Cerebellar nuclear complex (tissue), 1 donor: ENCODE results near the gene FOXO1.
"Not testable (repeated sequence)": the region's sequence is repeated elsewhere in the genome, so short reads cannot be mapped to it uniquely, and the experiment has no call there.

Experiments
- DNase-seq, 2 experiments: peaks; one replicate each; lab custom pipeline; 2025; lab: John Stamatoyannopoulos, UW

Gene FOXO1

GRCh38 chr13:40666045-40666932, at the start of gene FOXO1:
Gene FOXO1, minus strand, starts transcription at chr13:40666641. Its CDS starts 429 bp downstream, at chr13:40666212.
- peak in 1 of 2 experiments; percentile 24 for DNase-seq

GRCh38 chr13:40714433-40714832, 48.0 kb upstream of the FOXO1 start:
- not testable (repeated sequence) for DNase-seq

- no peak for DNase-seq
Measured at GRCh38 chr13:40706439-40706838, 40.0 kb upstream of the FOXO1 start.

- DNase-seq = no peak
Measured at GRCh38 chr13:40697711-40698110, 31.3 kb upstream of the FOXO1 start.

GRCh38 chr13:40694426-40694825, 28.0 kb upstream of the FOXO1 start:
- DNase-seq = no peak

GRCh38 chr13:40692946-40693345, 26.5 kb upstream of the FOXO1 start:
- DNase-seq = no peak

- no peak for DNase-seq
Measured at GRCh38 chr13:40688781-40689180, 22.3 kb upstream of the FOXO1 start.

GRCh38 chr13:40682449-40683240, 16.2 kb upstream of the FOXO1 start:
- no peak for DNase-seq

GRCh38 chr13:40681341-40682146, 15.1 kb upstream of the FOXO1 start:
- DNase-seq = no peak

GRCh38 chr13:40680659-40681323, 14.3 kb upstream of the FOXO1 start:
- DNase-seq = no peak

GRCh38 chr13:40679480-40679985, 13.1 kb upstream of the FOXO1 start:
- no peak for DNase-seq

- DNase-seq = no peak
Measured at GRCh38 chr13:40677064-40677463, 10.6 kb upstream of the FOXO1 start.

GRCh38 chr13:40676007-40676406, 9.6 kb upstream of the FOXO1 start:
- no peak for DNase-seq

GRCh38 chr13:40673414-40673813, 7.0 kb upstream of the FOXO1 start:
- no peak for DNase-seq

GRCh38 chr13:40672765-40673397, 6.4 kb upstream of the FOXO1 start:
- DNase-seq = no peak

GRCh38 chr13:40671956-40672764, 5.7 kb upstream of the FOXO1 start:
- no peak for DNase-seq

GRCh38 chr13:40670307-40670706, 3.9 kb upstream of the FOXO1 start:
- DNase-seq = no peak

GRCh38 chr13:40668335-40668734, 1.9 kb upstream of the FOXO1 start:
- DNase-seq = no peak

GRCh38 chr13:40667622-40667978, 1.2 kb upstream of the FOXO1 start:
- no peak for DNase-seq
